Endothelial cell of umbilical vein (primary cell): ENCODE measurements around the gene ZNF827. TPM values are rescaled to one million over a fixed set of nuclear protein-coding genes. Genes with fewer than 3 reads are reported as not detected.

ENCODE experiments used
- BruUV-seq: library from RNA; stranded (reverse); fragments of 400-500 nt; replicated peaks from 2 replicates; lab custom pipeline; 2021; lab: Mats Ljungman, UMichigan
- CTCF ChIA-PET: fragments of 300-600, 350-600 bp; sonication (Branson Sonifier 250); formaldehyde crosslinking; loops from one replicate; lab custom pipeline; 2021; ENCODE audit warnings: antibody characterized with exemption, inconsistent platforms; lab: Charles Lee
- POLR2A ChIA-PET: fragments of 300-600, 350-600 bp; sonication (Branson Sonifier 250); formaldehyde crosslinking; loops from one replicate; lab custom pipeline; 2021; ENCODE audit warnings: antibody characterized with exemption, inconsistent platforms; lab: Charles Lee
- DNase-seq: peaks from one replicate; pipeline ENCODE4 v3.0.0-alpha.2; 2011; ENCODE audit warnings: low read depth, low spot score
- FAIRE-seq: peaks from 2 replicates; lab custom pipeline; 2011; peaks lifted over from hg19 to GRCh38; lab: Jason Lieb, UNC
- H2AFZ ChIP-seq: 2 replicates; pipeline ENCODE4 v1.6.0; 2012; ENCODE audit warnings: low read depth, low read length, control low read depth, inconsistent platforms
- H3K27ac ChIP-seq: 2 replicates; pipeline ENCODE4 v1.5.1; 2011; ENCODE audit warnings: low read depth, mild to moderate bottlenecking, control low read depth, low read length, moderate library complexity; ENCODE audit not compliant: insufficient read depth
- H3K27me3 ChIP-seq, 2 experiments: 2 replicates each; pipeline versions ENCODE4 v1.6.0 to v1.6.1; 2011; ENCODE audit warnings: low read length in 2 of 2, mixed read lengths in 1 of 2; ENCODE audit not compliant: control insufficient read depth in 2 of 2, insufficient read depth in 2 of 2
- H3K36me3 ChIP-seq, 2 experiments: 2 replicates in 1 of 2; 3 replicates in 1 of 2; pipeline ENCODE4 v1.5.1; 2011; ENCODE audit warnings: low read length in 2 of 2, mild to moderate bottlenecking in 1 of 2, moderate library complexity in 1 of 2; ENCODE audit not compliant: control insufficient read depth in 2 of 2, insufficient read depth in 2 of 2; ENCODE audit errors: extremely low read depth in 1 of 2
- H3K4me1 ChIP-seq: 3 replicates; pipeline ENCODE4 v1.5.1; 2011; ENCODE audit warnings: mild to moderate bottlenecking, low read length; ENCODE audit not compliant: control insufficient read depth, insufficient read depth; ENCODE audit errors: extremely low read depth
- H3K4me2 ChIP-seq: 2 replicates; pipeline ENCODE4 v1.6.1; 2011; ENCODE audit warnings: low read length, control low read depth, mixed read lengths; ENCODE audit not compliant: insufficient read depth
- H3K4me3 ChIP-seq, 3 experiments: fragments of 200-600 bp in 1 of 3; sonication (generic), shearing (Covaris generic) in 1 of 3; replicated peaks in 1 of 3; 2 replicates each; pipeline ENCODE4 v1.5.1; 2011 to 2016; ENCODE audit warnings: control low read depth in 3 of 3, low read length in 3 of 3, mild to moderate bottlenecking in 2 of 3, inconsistent platforms in 1 of 3, low read depth in 1 of 3, moderate library complexity in 1 of 3; ENCODE audit not compliant: insufficient read depth in 1 of 3
- H3K79me2 ChIP-seq: 2 replicates; pipeline ENCODE4 v1.6.0; 2012; ENCODE audit warnings: low read length, inconsistent platforms; ENCODE audit not compliant: control insufficient read depth, insufficient read depth
- H3K9ac ChIP-seq: replicated peaks from 2 replicates; pipeline ENCODE3; 2011; ENCODE audit warnings: low read length, control low read depth; ENCODE audit not compliant: insufficient read depth; ENCODE audit errors: extremely low read depth
- H3K9me1 ChIP-seq: replicated peaks from 3 replicates; pipeline ENCODE4 v1.6.0; 2011; ENCODE audit warnings: mild to moderate bottlenecking, low read length; ENCODE audit not compliant: control insufficient read depth, insufficient read depth; ENCODE audit errors: extremely low read depth
- H3K9me3 ChIP-seq: replicated peaks from 2 replicates; pipeline ENCODE4 v1.5.1; 2012; ENCODE audit warnings: low read length, inconsistent platforms; ENCODE audit not compliant: control insufficient read depth, insufficient read depth
- H4K20me1 ChIP-seq: replicated peaks from 2 replicates; pipeline ENCODE3; 2011; ENCODE audit warnings: mild to moderate bottlenecking, low read length; ENCODE audit not compliant: control insufficient read depth, insufficient read depth; ENCODE audit errors: extremely low read depth
- EZH2 ChIP-seq: IDR thresholded peaks from 2 replicates; pipeline ENCODE4 v1.6.1; 2012; ENCODE audit warnings: borderline replicate concordance, low read depth, mild to moderate bottlenecking, moderate library complexity, low read length, inconsistent platforms; ENCODE audit not compliant: severe bottlenecking
- FOS ChIP-seq: IDR thresholded peaks from 2 replicates; pipeline ENCODE4 v1.6.1; 2011; ENCODE audit warnings: mild to moderate bottlenecking, low read length, moderate library complexity, borderline replicate concordance; ENCODE audit not compliant: insufficient read depth
- GATA2 ChIP-seq: IDR thresholded peaks from 2 replicates; pipeline ENCODE4 v1.7.0; 2011; ENCODE audit warnings: low read depth, mild to moderate bottlenecking, moderate library complexity, mixed read lengths, low read length; ENCODE audit not compliant: insufficient read length, insufficient read depth
- JUN ChIP-seq: IDR thresholded peaks from 2 replicates; pipeline ENCODE4 v1.6.1; 2011; ENCODE audit warnings: borderline replicate concordance, low read depth; ENCODE audit not compliant: insufficient read length, insufficient read depth
- MYC ChIP-seq: IDR thresholded peaks from one replicate; pipeline ENCODE4 v1.6.1; 2011; ENCODE audit warnings: mild to moderate bottlenecking, low read depth, low read length
- POLR2A ChIP-seq: IDR thresholded peaks from 2 replicates; pipeline ENCODE4 v1.6.1; 2012; ENCODE audit warnings: low read depth, mild to moderate bottlenecking, control low read depth, low read length
- POLR2AphosphoS5 ChIP-seq: IDR thresholded peaks from 2 replicates; pipeline ENCODE4 v1.6.1; 2012; ENCODE audit warnings: low read depth, mild to moderate bottlenecking, control low read depth, low read length, moderate library complexity; ENCODE audit not compliant: insufficient read depth
- dilution Hi-C: fragments of 300-500 bp; cut with MboI; formaldehyde crosslinking; loops from one replicate; pipeline ENCODE4 v1.15.0; 2019; ENCODE audit warnings: low sequenced_read_pairs; ENCODE audit not compliant: extremely low pct_ligation_motif_present
- intact Hi-C: fragments of 100-400 bp; cut with micrococcal nuclease; formaldehyde crosslinking; loops from one replicate; pipeline ENCODE4 v1.10.0; 2022
- polyA plus RNA-seq, 4 experiments: library from polyadenylated mRNA; depleted of rRNA in 3 of 4; stranded (reverse) in 3 of 4; unstranded in 1 of 4; fragments of >200 nt; gene quantifications; 2 replicates each; pipeline versions ENCODE4 v1.2.1 to v1.2.3, GENCODE V29; 2011 to 2012; ENCODE audit warnings: missing spikeins in 1 of 4
- small RNA-seq: library from RNA; depleted of rRNA; stranded (forward); fragments of <200 nt; gene quantifications from one replicate; pipeline ENCODE3, GENCODE V24; 2012; ENCODE audit warnings: low replicate concordance, low read depth; ENCODE audit not compliant: insufficient read depth, insufficient read length
- total RNA-seq: library from RNA; stranded (reverse); gene quantifications from 2 replicates; pipeline ENCODE4 v1.2.3, GENCODE V29; 2021
- TF ChIP-seq, protein P1 (sequence below), 2 donors: IDR thresholded peaks; 1 replicate in 1 of 2; 2 replicates in 1 of 2; pipeline ENCODE4 v1.5.1; 2011; ENCODE audit warnings: low read length in 2 of 2, mild to moderate bottlenecking in 2 of 2, moderate library complexity in 2 of 2, control low read depth in 1 of 2, inconsistent platforms in 1 of 2, low read depth in 1 of 2; ENCODE audit not compliant: insufficient read depth in 1 of 2; ENCODE audit errors: extremely low read depth in 1 of 2
- TF ChIP-seq, protein P2 (sequence below): IDR thresholded peaks from 2 replicates; pipeline ENCODE4 v1.6.1; 2011; ENCODE audit not compliant: insufficient read depth, insufficient read length

The ZNF827 gene
- total and polyA plus RNA-seq, 2 donors (not counting 3 experiments of a cell fraction or from before 2014, with no cell fraction given): 16.9 to 23.7 TPM

DNA sequence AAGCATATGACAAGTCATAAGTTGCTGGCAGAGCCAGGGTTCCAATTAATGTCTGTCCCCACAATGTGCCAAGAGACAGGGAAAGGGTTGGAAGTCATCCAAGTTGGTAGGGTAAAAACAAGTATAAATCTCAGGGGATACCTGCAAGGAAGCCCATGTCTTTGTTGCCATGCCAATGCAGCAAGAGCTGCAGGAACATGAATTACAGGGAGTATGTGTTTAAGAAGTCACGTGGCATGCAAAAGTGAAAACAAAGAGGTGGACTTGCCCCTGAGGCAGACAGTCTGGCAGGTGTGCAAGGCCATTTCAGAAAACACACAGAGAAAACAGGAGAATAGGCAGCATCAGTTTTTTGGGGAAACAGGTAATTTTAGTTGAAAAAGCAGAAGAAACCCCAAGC is 229.3 kb downstream of the ZNF827 start:
- no peaks in the 10 kb centered on the region for H4K20me1 ChIP-seq
- no peaks in the 10 kb centered on the region for H3K36me3 ChIP-seq
- no peak for DNase-seq
- POLR2A ChIA-PET: no interaction called here
- intact Hi-C loops: no loop called here
- H3K9me1 ChIP-seq: no peaks in the 10 kb centered on the region
- H3K4me3 ChIP-seq: no peak overlapping the region
- peaks cover 4 to 11% of the 10 kb centered on the region in 2 experiments for H3K27me3 ChIP-seq
- TF ChIP-seq JUN (no peak), GATA2 (no peak), EZH2 (no peak), FOS (no peak), POLR2AphosphoS5 (no peak), MYC (no peak), POLR2A (no peak)
- TF ChIP-seq, protein P1, sequence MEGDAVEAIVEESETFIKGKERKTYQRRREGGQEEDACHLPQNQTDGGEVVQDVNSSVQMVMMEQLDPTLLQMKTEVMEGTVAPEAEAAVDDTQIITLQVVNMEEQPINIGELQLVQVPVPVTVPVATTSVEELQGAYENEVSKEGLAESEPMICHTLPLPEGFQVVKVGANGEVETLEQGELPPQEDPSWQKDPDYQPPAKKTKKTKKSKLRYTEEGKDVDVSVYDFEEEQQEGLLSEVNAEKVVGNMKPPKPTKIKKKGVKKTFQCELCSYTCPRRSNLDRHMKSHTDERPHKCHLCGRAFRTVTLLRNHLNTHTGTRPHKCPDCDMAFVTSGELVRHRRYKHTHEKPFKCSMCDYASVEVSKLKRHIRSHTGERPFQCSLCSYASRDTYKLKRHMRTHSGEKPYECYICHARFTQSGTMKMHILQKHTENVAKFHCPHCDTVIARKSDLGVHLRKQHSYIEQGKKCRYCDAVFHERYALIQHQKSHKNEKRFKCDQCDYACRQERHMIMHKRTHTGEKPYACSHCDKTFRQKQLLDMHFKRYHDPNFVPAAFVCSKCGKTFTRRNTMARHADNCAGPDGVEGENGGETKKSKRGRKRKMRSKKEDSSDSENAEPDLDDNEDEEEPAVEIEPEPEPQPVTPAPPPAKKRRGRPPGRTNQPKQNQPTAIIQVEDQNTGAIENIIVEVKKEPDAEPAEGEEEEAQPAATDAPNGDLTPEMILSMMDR (IDR thresholded peaks at IDR 0.05; ENCODE audit: extremely low read depth in 1 of 2, insufficient read depth in 1 of 2, low read depth in 1 of 2, low read length in 2 of 2): no peak
- TF ChIP-seq, protein P2, sequence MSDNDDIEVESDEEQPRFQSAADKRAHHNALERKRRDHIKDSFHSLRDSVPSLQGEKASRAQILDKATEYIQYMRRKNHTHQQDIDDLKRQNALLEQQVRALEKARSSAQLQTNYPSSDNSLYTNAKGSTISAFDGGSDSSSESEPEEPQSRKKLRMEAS: no peak
- no peaks in the 10 kb centered on the region for H3K4me1 ChIP-seq
- no peak overlapping the region for H3K9ac ChIP-seq
- no peak overlapping the region for H3K4me2 ChIP-seq
- no peaks in the 10 kb centered on the region for H3K79me2 ChIP-seq
- H3K27ac ChIP-seq: no peak overlapping the region
- CTCF ChIA-PET: interaction anchor here (0.8 kb wide), 1 partner anchor 178 kb away, joined by 3 read pairs; no protein-coding TSS in a partner anchor
- no peak overlapping the region for H2AFZ ChIP-seq
- BruUV-seq: no TSS peak
- no peak for FAIRE-seq
- dilution Hi-C loops: no loop called here
- no peaks in the 10 kb centered on the region for H3K9me3 ChIP-seq

Small RNAs within 50 kb of the gene (small RNA-seq; reads per million reads assigned to genes)
- not detected for gene RF00019

Other genes with a start within 250 kb of the ZNF827 start
- gene LSM6, start 236.9 kb upstream of the ZNF827 start, total RNA-seq: 34.7 and 43.1 TPM in 2 replicates
- 10.6 and 20.3 TPM in 2 replicates for gene LSM6, start 236.9 kb upstream of the ZNF827 start, polyA plus RNA-seq